Posterior vena cava (tissue), 2 donors: ENCODE measurements around the gene MTMR8. TPM values are rescaled to one million over a fixed set of nuclear protein-coding genes. Genes with fewer than 3 reads are reported as not detected.
"Not testable (repeated sequence)": the region's sequence is repeated elsewhere in the genome, so short reads cannot be mapped to it uniquely, and the experiment has no call there.

ENCODE experiments used
- DNase-seq: peaks from one replicate; pipeline ENCODE4 v3.0.0-alpha.2; 2020; ENCODE audit warnings: low spot score
- intact Hi-C, 2 donors: fragments of 100-400 bp; cut with DNase I; formaldehyde crosslinking; loops; one replicate each; pipeline versions ENCODE4 v1.14.1 to v1.14.2; 2022 to 2023
- long read RNA-seq, 2 donors: library from polyadenylated mRNA; unstranded; transcript quantifications; one replicate each; pipeline ENCODE4 v2.0.0, GENCODE V29; 2020 to 2021
- total RNA-seq, 2 donors: library from RNA; stranded (reverse); fragmentation: NEBNext Ultra II Directional; extraction: Animal tissue kit (Norgen Biotek cat#: 25700); gene quantifications; one replicate each; pipeline ENCODE4 v1.2.1, GENCODE V29; 2021
- donor health status: DM: yes; HTN: yes; CAD: no.
- donor health status: DM: yes; HTN: yes; CAD: no.

Gene MTMR8
- 1 to 10 TPM; 4.9 to 5.2 TPM for total RNA-seq
- long read RNA-seq, donor 1, partial matches to known transcripts, result 0 of 6 reads
- long read RNA-seq, donor 1, other reads (novel, unspliced or antisense), result 6 of 6 reads
- long read RNA-seq, donor 2, partial matches to known transcripts, result 7 of 13 reads
- long read RNA-seq, donor 2, other reads (novel, unspliced or antisense), result 6 of 13 reads

GRCh38 chrX:64394874-64395567, at the start of gene MTMR8:
TSS of gene MTMR8 (minus strand) at chrX:64395452. CDS start at chrX:64395363, 89 bp downstream.
- intact Hi-C loops, result no loop called here
- peak; percentile 91 for DNase-seq

- intact Hi-C loops, result no loop called here
- no peak for DNase-seq
These were observed 44.3 kb upstream of the MTMR8 start for GRCh38 chrX:64439551-64439950.

- DNase-seq, result no peak
- intact Hi-C loops, result no loop called here
These were observed 42.4 kb upstream of the MTMR8 start for GRCh38 chrX:64437665-64438064.

GRCh38 chrX:64437218-64437617, 42.0 kb upstream of the MTMR8 start:
- DNase-seq, result no peak
- intact Hi-C loops, result no loop called here

GRCh38 chrX:64428371-64428770, 33.1 kb upstream of the MTMR8 start:
- no peak for DNase-seq
- intact Hi-C loops, result no loop called here

- intact Hi-C loops, result no loop called here
- no peak for DNase-seq
These were observed 32.5 kb upstream of the MTMR8 start for GRCh38 chrX:64427787-64428186.

- no peak for DNase-seq
- intact Hi-C loops, result no loop called here
These were observed 32.0 kb upstream of the MTMR8 start for GRCh38 chrX:64427281-64427680.

GRCh38 chrX:64409730-64410129, 14.5 kb upstream of the MTMR8 start:
- DNase-seq, intact Hi-C loops: not testable (repeated sequence)

GRCh38 chrX:64398088-64398487, 2.8 kb upstream of the MTMR8 start:
- intact Hi-C loops, result no loop called here
- DNase-seq, result no peak

GRCh38 chrX:64395568-64395929, 297 bp upstream of the MTMR8 start:
- intact Hi-C loops, result no loop called here
- DNase-seq, result no peak

GRCh38 chrX:64394059-64394873, 986 bp downstream of the MTMR8 start:
- no peak for DNase-seq
- intact Hi-C loops, result no loop called here

GRCh38 chrX:64389489-64389888, 5.8 kb downstream of the MTMR8 start:
- intact Hi-C loops, result no loop called here
- DNase-seq, result no peak

GRCh38 chrX:64380789-64381188, 14.5 kb downstream of the MTMR8 start:
- DNase-seq, intact Hi-C loops: not testable (repeated sequence)

GRCh38 chrX:64379924-64380323, 15.3 kb downstream of the MTMR8 start:
- intact Hi-C loops, result no loop called here
- no peak for DNase-seq

GRCh38 chrX:64377753-64378152, 17.5 kb downstream of the MTMR8 start:
- DNase-seq, result no peak
- intact Hi-C loops, result no loop called here

- DNase-seq, result no peak
- intact Hi-C loops, result no loop called here
These were observed 43.2 kb downstream of the MTMR8 start for GRCh38 chrX:64352081-64352480.

GRCh38 chrX:64350521-64350920, 44.7 kb downstream of the MTMR8 start:
- no peak for DNase-seq
- intact Hi-C loops, result no loop called here

GRCh38 chrX:64350047-64350446, 45.2 kb downstream of the MTMR8 start:
- DNase-seq, result no peak
- intact Hi-C loops, result no loop called here

GRCh38 chrX:64342811-64343210, 52.4 kb downstream of the MTMR8 start:
- intact Hi-C loops, result no loop called here
- DNase-seq, result no peak

- intact Hi-C loops, result no loop called here
- DNase-seq, result no peak
These were observed 57.0 kb downstream of the MTMR8 start for GRCh38 chrX:64338296-64338695.

- DNase-seq, result no peak
These were observed 60.8 kb downstream of the MTMR8 start for GRCh38 chrX:64334467-64334866.

More at GRCh38 chrX:64334467-64334866, 60.8 kb downstream of the MTMR8 start:
- intact Hi-C loops, result no loop called here
